SK-N-SH (cell line): Measurements from ENCODE around the gene IL26. TPM values are rescaled to one million over a fixed set of nuclear protein-coding genes. Genes with fewer than 3 reads are reported as not detected.

Experiments
- CTCF ChIA-PET: fragments of 300-600, 350-600 bp; formaldehyde crosslinking; extraction: SDS; loops from one replicate; lab custom pipeline; 2021; lab: Yijun Ruan, JAX
- POLR2A ChIA-PET: fragments of 350-600 bp; sonication (Branson Sonifier 250); formaldehyde crosslinking; extraction: SDS; loops from one replicate; lab custom pipeline; 2020; ENCODE audit warnings: antibody characterized with exemption, inconsistent platforms; lab: Yijun Ruan, JAX
- DNase-seq: peaks from one replicate; pipeline ENCODE4 v3.0.0; 2012
- H2AFZ ChIP-seq: fragments of 200-600 bp; sonication (generic); 2 replicates; pipeline ENCODE4 v1.8.1; 2016; ENCODE audit warnings: antibody characterized with exemption, mild to moderate bottlenecking, low read depth
- H3F3A ChIP-seq: fragments of 200-600 bp; sonication (generic); replicated peaks from 2 replicates; pipeline ENCODE3; 2016; ENCODE audit warnings: antibody characterized with exemption, mild to moderate bottlenecking; ENCODE audit not compliant: insufficient read depth
- H3K27ac ChIP-seq, 2 experiments: fragments of 200-500 bp in 1 of 2; fragments of 200-600 bp in 1 of 2; sonication (Bioruptor generic) in 1 of 2; sonication (generic), shearing (Covaris generic) in 1 of 2; 2 replicates each; pipeline versions ENCODE4 v1.5.1 to v1.6.1; 2014 to 2016; ENCODE audit warnings: low read depth in 2 of 2, inconsistent platforms in 1 of 2, low read length in 1 of 2, mild to moderate bottlenecking in 1 of 2, mixed read lengths in 1 of 2
- H3K27me3 ChIP-seq: fragments of 200-600 bp; sonication (generic), shearing (Covaris generic); 2 replicates; pipeline ENCODE4 v1.6.1; 2016; ENCODE audit warnings: mixed run types; ENCODE audit not compliant: insufficient read depth
- H3K36me3 ChIP-seq, 2 experiments: fragments of 200-500 bp in 1 of 2; fragments of 200-600 bp in 1 of 2; sonication (Bioruptor generic) in 1 of 2; sonication (generic) in 1 of 2; replicated peaks in 1 of 2; 2 replicates each; pipeline versions ENCODE3 to v1.5.1; 2014 to 2016; ENCODE audit warnings: low read length in 1 of 2, mild to moderate bottlenecking in 1 of 2; ENCODE audit not compliant: insufficient read depth in 2 of 2, control insufficient read depth in 1 of 2
- H3K4me1 ChIP-seq, 2 experiments: fragments of 200-500 bp in 1 of 2; fragments of 200-600 bp in 1 of 2; sonication (Bioruptor generic) in 1 of 2; sonication (generic), shearing (Covaris generic) in 1 of 2; 2 replicates each; pipeline versions ENCODE4 v1.5.1 to v1.6.1; 2014 to 2016; ENCODE audit warnings: low read depth in 1 of 2, low read length in 1 of 2, mixed run types in 1 of 2; ENCODE audit not compliant: insufficient read depth in 2 of 2, control insufficient read depth in 1 of 2
- H3K4me2 ChIP-seq: fragments of 200-600 bp; sonication (generic), shearing (Covaris generic); 2 replicates; pipeline ENCODE4 v1.6.1; 2017; ENCODE audit warnings: mixed run types
- H3K4me3 ChIP-seq, 2 experiments: fragments of 200-500 bp in 1 of 2; fragments of 200-600 bp in 1 of 2; sonication (Bioruptor generic) in 1 of 2; sonication (generic), shearing (Covaris generic) in 1 of 2; 2 replicates each; pipeline versions ENCODE4 v1.5.1 to v1.8.1; 2014 to 2016; ENCODE audit warnings: low read depth in 2 of 2, inconsistent platforms in 1 of 2, low read length in 1 of 2, mild to moderate bottlenecking in 1 of 2, mixed read lengths in 1 of 2, moderate library complexity in 1 of 2
- H3K79me2 ChIP-seq: fragments of 200-600 bp; sonication (generic); 2 replicates; pipeline ENCODE4 v1.8.1; 2017; ENCODE audit warnings: mild to moderate bottlenecking; ENCODE audit not compliant: insufficient read depth
- H3K9ac ChIP-seq: fragments of 200-600 bp; sonication (generic); 2 replicates; pipeline ENCODE4 v1.6.1; 2017; ENCODE audit warnings: mixed run types
- H3K9me2 ChIP-seq: fragments of 200-600 bp; sonication (generic); 2 replicates; pipeline ENCODE4 v1.6.1; 2017; ENCODE audit warnings: mixed run types
- H3K9me3 ChIP-seq: fragments of 200-600 bp; sonication (generic); 2 replicates; pipeline ENCODE4 v1.6.1; 2017; ENCODE audit warnings: mixed run types, mild to moderate bottlenecking, moderate library complexity
- H4K20me1 ChIP-seq: fragments of 200-600 bp; sonication (generic); 2 replicates; pipeline ENCODE4 v1.6.1; 2017; ENCODE audit warnings: mild to moderate bottlenecking, mixed run types; ENCODE audit not compliant: insufficient read depth
- CHD2 ChIP-seq: fragments of 150-350 bp; IDR thresholded peaks from 2 replicates; pipeline ENCODE4 v1.6.1; 2018; ENCODE audit warnings: low read length; ENCODE audit not compliant: partially characterized antibody
- ELF1 ChIP-seq: IDR thresholded peaks from 2 replicates; pipeline ENCODE4 v1.4.0; 2012
- EZH2phosphoT487 ChIP-seq: fragments of 200-600 bp; sonication (generic); IDR thresholded peaks from 2 replicates; pipeline ENCODE4 v1.6.1; 2017; ENCODE audit warnings: low read depth, mixed run types, mild to moderate bottlenecking, antibody characterized with exemption, moderate library complexity, borderline replicate concordance
- FOSL2 ChIP-seq: IDR thresholded peaks from 2 replicates; pipeline ENCODE4 v1.4.0; 2012; ENCODE audit warnings: low read depth, mild to moderate bottlenecking, moderate library complexity, borderline replicate concordance
- FOXM1 ChIP-seq: IDR thresholded peaks from 2 replicates; pipeline ENCODE4 v1.4.0; 2012; ENCODE audit warnings: low read depth, mild to moderate bottlenecking
- GABPA ChIP-seq: IDR thresholded peaks from 2 replicates; pipeline ENCODE4 v1.4.0; 2012; ENCODE audit warnings: low read depth, mild to moderate bottlenecking
- IRF3 ChIP-seq: fragments of 150-350 bp; IDR thresholded peaks from 2 replicates; pipeline ENCODE4 v1.6.1; 2016; ENCODE audit warnings: mild to moderate bottlenecking, low read depth, low read length
- JUND ChIP-seq: IDR thresholded peaks from 2 replicates; pipeline ENCODE4 v1.4.0; 2012
- MAX ChIP-seq: IDR thresholded peaks from 2 replicates; pipeline ENCODE4 v1.4.0; 2012; ENCODE audit warnings: low read depth
- NFIC ChIP-seq: IDR thresholded peaks from 2 replicates; pipeline ENCODE4 v1.4.0; 2012; ENCODE audit warnings: borderline replicate concordance
- NRF1 ChIP-seq: IDR thresholded peaks from 2 replicates; pipeline ENCODE4 v1.6.1; 2012; ENCODE audit warnings: low read depth, mild to moderate bottlenecking, low read length
- PBX3 ChIP-seq: IDR thresholded peaks from 2 replicates; pipeline ENCODE4; 2012
- REST ChIP-seq: IDR thresholded peaks from 2 replicates; pipeline ENCODE4 v1.6.1; 2012; ENCODE audit warnings: mild to moderate bottlenecking, low read depth, low read length, moderate library complexity
- RFX5 ChIP-seq: IDR thresholded peaks from 2 replicates; pipeline ENCODE4 v1.6.1; 2012; ENCODE audit warnings: mild to moderate bottlenecking, improper control_type of control experiment, low read length
- SIN3A ChIP-seq: IDR thresholded peaks from 2 replicates; pipeline ENCODE4 v1.6.1; 2012; ENCODE audit warnings: low read depth, mild to moderate bottlenecking, low read length, moderate library complexity, borderline replicate concordance
- SMC3 ChIP-seq: IDR thresholded peaks from 2 replicates; pipeline ENCODE4 v1.6.1; 2012; ENCODE audit warnings: low read depth, low read length, improper control_type of control experiment
- TAF1 ChIP-seq: IDR thresholded peaks from 2 replicates; pipeline ENCODE4 v1.6.1; 2012; ENCODE audit warnings: low read depth, mild to moderate bottlenecking, low read length, moderate library complexity, borderline replicate concordance
- TCF12 ChIP-seq: IDR thresholded peaks from 2 replicates; pipeline ENCODE4 v1.4.0; 2012
- TEAD4 ChIP-seq: IDR thresholded peaks from 2 replicates; pipeline ENCODE4 v1.4.0; 2012; ENCODE audit warnings: mild to moderate bottlenecking, borderline replicate concordance; ENCODE audit not compliant: insufficient read depth
- USF1 ChIP-seq: IDR thresholded peaks from 2 replicates; pipeline ENCODE4 v1.4.0; 2012; ENCODE audit warnings: low read depth, borderline replicate concordance
- WGBS: methylation state at CpG from one replicate; pipeline ENCODE4 v1.1.6; 2017; ENCODE audit warnings: low lambda C conversion rate; 5-methylcytosine and 5-hydroxymethylcytosine counted together
- polyA plus RNA-seq, 3 experiments: library from polyadenylated mRNA; depleted of rRNA; stranded (reverse); fragments of >200 nt; gene quantifications; 2 replicates each; pipeline ENCODE4 v1.2.3, GENCODE V29; 2012

IL26 gene
- polyA plus RNA-seq, 1 of the 3 experiments (the other 2 are of a cell fraction): not detected

GRCh38 chr12:68270358-68270757 lies 44.7 kb upstream of the IL26 start (continued):
- TF ChIP-seq IRF3 (no peak), FOSL2 (no peak), JUND (no peak)

DNA sequence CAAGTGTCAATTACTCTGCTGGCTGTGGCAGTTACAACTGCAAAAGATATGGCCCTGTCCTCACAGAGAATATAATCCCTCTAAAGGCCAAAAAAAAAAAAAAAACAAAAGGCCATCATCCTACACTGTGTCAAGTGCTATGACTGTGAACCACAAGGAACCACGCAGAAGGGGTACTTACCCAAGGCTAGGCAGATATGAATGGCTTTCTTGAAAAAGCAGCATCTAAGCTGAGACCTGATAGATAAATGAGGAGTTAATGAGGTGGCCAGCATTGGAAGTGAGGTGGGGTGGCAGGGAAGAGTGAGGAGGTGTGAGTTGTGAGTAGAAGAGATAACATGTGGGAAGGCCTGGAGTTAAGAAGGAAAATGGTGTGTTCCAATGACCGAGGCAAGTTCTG lies 44.2 kb upstream of the IL26 start:
- Histone ChIP-seq H3K27me3 (no peaks in the 10 kb centered on the region), H3K27ac (no peak overlapping the region), H3K4me2 (no peak overlapping the region), H2AFZ (no peak overlapping the region), H3K4me3 (no peak overlapping the region), H3K4me1 (peaks cover 0 to 11% of the 10 kb centered on the region in 2 experiments; a peak in 1 of 4 replicates), H3K9ac (no peak overlapping the region), H3K9me2 (no peaks in the 10 kb centered on the region), H3K36me3 (no peaks in the 10 kb centered on the region), H3F3A (peaks cover 13% of the 10 kb centered on the region), H4K20me1 (no peaks in the 10 kb centered on the region), H3K9me3 (no peaks in the 10 kb centered on the region), H3K79me2 (no peaks in the 10 kb centered on the region)
- 60% methylated on average over 2 of the region's 2 CpGs for WGBS
- ChIA-PET POLR2A (no interaction called here), CTCF (interaction anchor here (0.5 kb wide), 1 partner anchor 41 kb away, joined by 3 read pairs; no protein-coding TSS in a partner anchor)
- TF ChIP-seq PBX3 (no peak), RFX5 (no peak), JUND (no peak), SMC3 (no peak), SIN3A (no peak), REST (no peak), TAF1 (no peak), USF1 (no peak), CHD2 (no peak), GABPA (no peak), MAX (no peak), EZH2phosphoT487 (no peak), TCF12 (no peak), TEAD4 (no peak), ELF1 (no peak), NFIC (no peak), NRF1 (no peak), FOXM1 (no peak)
- DNase-seq: no peak
